MCF 10A (cell line): ENCODE data around the gene KCNA1. TPM values are rescaled to one million over a fixed set of nuclear protein-coding genes. Genes with fewer than 3 reads are reported as not detected.

ENCODE experiments used
- BruUV-seq: library from RNA; stranded (reverse); fragments of 400-500 nt; replicated peaks from 2 replicates; lab custom pipeline; 2021; lab: Mats Ljungman, UMichigan
- CTCF ChIA-PET: fragments of 300-600 bp; sonication (Branson Sonifier 250); formaldehyde crosslinking; extraction: SDS; loops from one replicate; lab custom pipeline; 2021; ENCODE audit warnings: antibody characterized with exemption, inconsistent platforms; lab: Yijun Ruan, JAX
- POLR2A ChIA-PET: fragments of 300-600, 350-650 bp; sonication (Branson Sonifier 250); formaldehyde crosslinking; extraction: SDS; loops from one replicate; lab custom pipeline; 2020; ENCODE audit warnings: antibody characterized with exemption, inconsistent platforms; lab: Yijun Ruan, JAX
- DNase-seq: peaks from one replicate; pipeline ENCODE4 v3.0.0-alpha.2; 2018; ENCODE audit not compliant: unreplicated experiment
- H3K27ac Mint-ChIP-seq: one replicate; pipeline ENCODE4 v1.8.0; 2022; ENCODE audit warnings: mild to moderate bottlenecking, low read depth, mixed read lengths; ENCODE audit not compliant: unreplicated experiment
- H3K27me3 Mint-ChIP-seq: one replicate; pipeline ENCODE4 v1.8.0; 2022; ENCODE audit warnings: mixed read lengths; ENCODE audit not compliant: insufficient read depth, unreplicated experiment
- H3K36me3 Mint-ChIP-seq: one replicate; pipeline ENCODE4 v1.8.0; 2022; ENCODE audit warnings: mild to moderate bottlenecking, moderate library complexity, mixed read lengths; ENCODE audit not compliant: insufficient read depth, unreplicated experiment
- H3K4me1 Mint-ChIP-seq: one replicate; pipeline ENCODE4 v1.8.0; 2022; ENCODE audit warnings: mixed read lengths; ENCODE audit not compliant: insufficient read depth, unreplicated experiment
- H3K4me3 Mint-ChIP-seq: one replicate; pipeline ENCODE4 v1.8.0; 2022; ENCODE audit warnings: mild to moderate bottlenecking, moderate library complexity, mixed read lengths; ENCODE audit not compliant: unreplicated experiment
- H3K9me3 Mint-ChIP-seq: one replicate; pipeline ENCODE4 v1.8.0; 2022; ENCODE audit warnings: mixed read lengths; ENCODE audit not compliant: unreplicated experiment
- intact Hi-C: fragments of 100-400 bp; cut with micrococcal nuclease; formaldehyde crosslinking; loops from 2 replicates; pipeline ENCODE4 v1.14.1; 2022
- total RNA-seq: library from RNA; stranded (reverse); gene quantifications from 2 replicates; pipeline ENCODE4 v1.2.3, GENCODE V29; 2022
- TF ChIP-seq, protein P1 (sequence below): fragments of 200-600 bp; IDR thresholded peaks from one replicate; pipeline ENCODE4 v1.8.0; 2022; ENCODE audit warnings: antibody characterized with exemption, mild to moderate bottlenecking; ENCODE audit not compliant: unreplicated experiment

KCNA1 gene
- total RNA-seq, 1 experiment from 2014 or later, result not detected

GRCh38 chr12:4864575-4864974 is 45.1 kb upstream of the KCNA1 start:
- no TSS peak for BruUV-seq
- CTCF ChIA-PET, result no interaction called here
- H3K36me3 Mint-ChIP-seq, result no peaks in the 10 kb centered on the region
- H3K4me1 Mint-ChIP-seq, result no peaks in the 10 kb centered on the region
- peaks cover 32% of the 10 kb centered on the region for H3K27me3 Mint-ChIP-seq
- POLR2A ChIA-PET, result interaction anchor here (1.0 kb wide), 1 partner anchor 96 kb away, joined by 3 read pairs; no protein-coding TSS in a partner anchor
- intact Hi-C loops, result no loop called here
- no peak overlapping the region for H3K4me3 Mint-ChIP-seq
- no peaks in the 10 kb centered on the region for H3K9me3 Mint-ChIP-seq
- TF ChIP-seq, protein P1, sequence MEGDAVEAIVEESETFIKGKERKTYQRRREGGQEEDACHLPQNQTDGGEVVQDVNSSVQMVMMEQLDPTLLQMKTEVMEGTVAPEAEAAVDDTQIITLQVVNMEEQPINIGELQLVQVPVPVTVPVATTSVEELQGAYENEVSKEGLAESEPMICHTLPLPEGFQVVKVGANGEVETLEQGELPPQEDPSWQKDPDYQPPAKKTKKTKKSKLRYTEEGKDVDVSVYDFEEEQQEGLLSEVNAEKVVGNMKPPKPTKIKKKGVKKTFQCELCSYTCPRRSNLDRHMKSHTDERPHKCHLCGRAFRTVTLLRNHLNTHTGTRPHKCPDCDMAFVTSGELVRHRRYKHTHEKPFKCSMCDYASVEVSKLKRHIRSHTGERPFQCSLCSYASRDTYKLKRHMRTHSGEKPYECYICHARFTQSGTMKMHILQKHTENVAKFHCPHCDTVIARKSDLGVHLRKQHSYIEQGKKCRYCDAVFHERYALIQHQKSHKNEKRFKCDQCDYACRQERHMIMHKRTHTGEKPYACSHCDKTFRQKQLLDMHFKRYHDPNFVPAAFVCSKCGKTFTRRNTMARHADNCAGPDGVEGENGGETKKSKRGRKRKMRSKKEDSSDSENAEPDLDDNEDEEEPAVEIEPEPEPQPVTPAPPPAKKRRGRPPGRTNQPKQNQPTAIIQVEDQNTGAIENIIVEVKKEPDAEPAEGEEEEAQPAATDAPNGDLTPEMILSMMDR, result no peak
- DNase-seq, result no peak
- H3K27ac Mint-ChIP-seq, result no peak overlapping the region

GRCh38 chr12:4865246-4865645 is 44.5 kb upstream of the KCNA1 start:
- DNase-seq, result no peak
- Mint-ChIP-seq H3K9me3 (no peaks in the 10 kb centered on the region), H3K27ac (no peak overlapping the region), H3K36me3 (no peaks in the 10 kb centered on the region), H3K4me1 (no peaks in the 10 kb centered on the region), H3K27me3 (peaks cover 25% of the 10 kb centered on the region), H3K4me3 (no peak overlapping the region)
- BruUV-seq, result no TSS peak
- TF ChIP-seq, protein P1, result no peak
- POLR2A ChIA-PET, result no interaction called here
- CTCF ChIA-PET, result interaction anchor here (6.7 kb wide), 1 partner anchor 8 kb away, joined by 101 read pairs; no protein-coding TSS in a partner anchor
- intact Hi-C loops, result no loop called here

DNA sequence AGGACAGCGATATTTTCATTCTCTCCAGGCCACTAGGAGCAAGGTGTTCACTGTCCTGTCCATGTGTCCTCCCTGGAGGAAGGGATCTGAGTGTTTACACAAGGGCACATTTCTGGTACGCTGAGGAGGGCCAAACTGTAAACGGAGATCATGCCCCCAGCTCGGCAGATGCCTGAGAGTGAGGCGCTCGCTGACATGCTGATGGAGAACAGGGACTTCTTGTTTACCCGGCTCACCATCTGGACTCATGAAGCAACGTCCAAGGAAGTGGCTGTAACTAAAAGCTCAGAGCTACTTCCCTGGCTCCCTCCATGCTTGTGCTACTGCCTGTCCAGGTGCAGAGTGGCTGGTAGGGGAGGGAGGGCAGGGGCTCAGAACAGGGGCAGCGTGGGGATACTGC is 43.4 kb upstream of the KCNA1 start:
- Mint-ChIP-seq H3K27me3 (peaks cover 17% of the 10 kb centered on the region), H3K36me3 (no peaks in the 10 kb centered on the region), H3K4me1 (no peaks in the 10 kb centered on the region), H3K4me3 (no peak overlapping the region), H3K9me3 (no peaks in the 10 kb centered on the region), H3K27ac (no peak overlapping the region)
- ChIA-PET CTCF (interaction anchor here (6.7 kb wide), 1 partner anchor 9 kb away, joined by 101 read pairs; no protein-coding TSS in a partner anchor), POLR2A (no interaction called here)
- TF ChIP-seq, protein P1, result no peak
- intact Hi-C loops, result no loop called here
- no TSS peak for BruUV-seq
- no peak for DNase-seq

- no peaks in the 10 kb centered on the region for H3K9me3 Mint-ChIP-seq
- ChIA-PET POLR2A (no interaction called here), CTCF (interaction anchor here (0.6 to 6.7 kb wide), 3 partner anchors 10 to 155 kb away, joined by 3 to 101 read pairs (median 4); no protein-coding TSS in a partner anchor)
- H3K4me3 Mint-ChIP-seq, result no peak overlapping the region
- peaks cover 17% of the 10 kb centered on the region for H3K27me3 Mint-ChIP-seq
- H3K4me1 Mint-ChIP-seq, result no peaks in the 10 kb centered on the region
- DNase-seq, result no peak
- TF ChIP-seq, protein P1, result no peak
- no peaks in the 10 kb centered on the region for H3K36me3 Mint-ChIP-seq
- BruUV-seq, result no TSS peak
- no peak overlapping the region for H3K27ac Mint-ChIP-seq
- intact Hi-C loops, result no loop called here
Measured at GRCh38 chr12:4867384-4867783, 42.3 kb upstream of the KCNA1 start.
